GM19438 (cell line): ENCODE results near the gene MCF2L2.
"Not testable (repeated sequence)": the region's sequence is repeated elsewhere in the genome, so short reads cannot be mapped to it uniquely, and the experiment has no call there.

ENCODE experiments used
- ATAC-seq: cut with Tn5 transposase; IDR thresholded peaks from one replicate; pipeline ENCODE4 v1.9.1; 2021; ENCODE audit warnings: low read depth; ENCODE audit not compliant: unreplicated experiment

MCF2L2 gene

DNA sequence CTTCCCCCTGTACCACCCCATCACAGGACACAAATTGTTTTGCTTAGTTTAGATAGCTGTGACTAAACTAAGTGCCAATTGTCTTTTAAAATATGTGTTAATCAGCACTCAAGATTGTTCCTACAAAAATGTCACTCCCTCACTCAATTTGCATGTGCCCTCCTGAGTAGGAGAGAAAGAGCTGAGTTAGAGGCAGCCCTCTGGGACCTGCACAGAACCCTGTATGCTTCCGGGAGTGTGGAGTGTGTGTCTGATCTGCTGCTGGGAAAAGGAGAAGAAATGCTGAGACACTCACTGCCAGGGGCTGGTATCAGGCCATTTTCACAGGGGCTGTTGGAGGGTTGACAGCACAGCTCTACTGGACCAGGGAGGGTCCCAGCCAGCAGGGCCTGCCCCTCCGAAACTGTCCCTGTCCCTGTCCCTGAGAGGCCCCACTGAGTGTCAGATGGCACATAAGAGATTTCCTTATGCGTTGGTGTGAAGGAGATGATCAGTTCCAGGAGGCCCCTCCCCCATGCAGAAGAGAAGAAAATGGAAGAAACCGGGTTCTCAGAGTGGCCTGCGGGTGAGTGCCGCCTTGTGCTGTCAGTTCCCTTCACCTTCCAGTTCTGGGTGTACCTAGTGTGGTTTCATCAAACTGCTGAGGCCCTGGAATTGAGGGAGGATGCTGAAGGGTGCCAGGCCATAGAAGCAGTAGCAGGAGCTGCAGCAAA is 179.3 kb downstream of the MCF2L2 start:
- ATAC-seq: no peak

- no peak for ATAC-seq
Observed at GRCh38 chr3:183247011-183247589, 181.3 kb downstream of the MCF2L2 start.

GRCh38 chr3:183244981-183245476 is 183.4 kb downstream of the MCF2L2 start:
- ATAC-seq: no peak

GRCh38 chr3:183244219-183244618 is 184.2 kb downstream of the MCF2L2 start:
- ATAC-seq: no peak

DNA sequence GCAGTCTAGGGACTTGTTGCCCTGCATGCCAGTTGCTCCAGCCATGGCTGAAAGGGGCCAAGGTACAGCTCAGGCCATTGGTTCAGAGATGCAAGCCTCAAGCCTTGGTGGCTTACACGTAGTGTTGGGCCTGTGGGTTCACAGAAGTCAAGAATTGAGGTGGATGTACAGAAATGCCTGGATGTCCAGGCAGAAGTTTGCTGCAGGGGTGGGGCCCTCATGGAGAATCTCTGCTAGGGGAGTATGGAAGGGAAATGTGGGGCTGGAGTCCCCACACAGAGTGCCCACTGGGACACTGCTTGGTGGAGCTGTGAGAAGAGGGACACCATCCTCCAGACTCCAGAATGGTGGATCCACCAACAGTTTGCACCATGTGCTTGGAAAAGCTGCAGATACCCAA is 186.0 kb downstream of the MCF2L2 start:
- ATAC-seq: no peak

DNA sequence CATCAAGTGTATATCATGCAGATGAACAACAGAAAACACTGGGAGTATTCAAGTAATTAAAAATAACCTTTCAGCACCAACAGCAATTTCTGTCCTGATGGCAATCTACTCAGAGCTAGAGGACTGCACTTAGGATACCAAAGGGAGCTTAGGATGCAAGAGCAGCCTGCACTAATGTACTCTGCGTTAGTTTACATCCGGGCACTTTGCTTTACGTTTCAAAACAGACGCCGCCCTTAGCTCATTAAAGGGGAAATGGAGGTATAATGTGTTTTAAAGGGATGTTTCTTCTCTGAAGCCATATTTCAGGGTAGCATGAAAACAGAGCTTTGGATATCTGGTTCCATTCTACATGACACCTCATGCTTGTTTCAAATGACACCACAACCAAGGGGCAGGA is 189.4 kb downstream of the MCF2L2 start:
- ATAC-seq: no peak

DNA sequence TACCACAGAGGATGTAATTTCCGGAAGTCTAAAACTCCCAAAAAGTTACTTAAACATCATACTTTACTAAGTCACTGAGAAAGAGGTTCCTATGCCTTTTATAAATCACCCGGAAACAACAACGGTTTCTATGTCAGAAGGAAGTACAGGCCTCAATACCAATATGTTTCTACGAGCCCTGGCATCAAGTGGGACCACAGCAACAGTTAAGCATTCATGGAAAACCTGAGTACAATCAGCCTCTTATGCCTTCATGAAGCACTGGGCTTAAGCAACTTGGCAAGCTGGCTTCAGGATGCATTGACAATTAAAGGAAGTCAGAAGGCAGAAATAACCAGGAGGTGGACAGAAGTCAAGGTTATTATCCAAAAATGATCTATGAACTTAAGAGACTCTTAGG is 194.5 kb downstream of the MCF2L2 start:
- no peak for ATAC-seq

GRCh38 chr3:183230826-183231225 is 197.6 kb downstream of the MCF2L2 start:
- ATAC-seq: no peak

DNA sequence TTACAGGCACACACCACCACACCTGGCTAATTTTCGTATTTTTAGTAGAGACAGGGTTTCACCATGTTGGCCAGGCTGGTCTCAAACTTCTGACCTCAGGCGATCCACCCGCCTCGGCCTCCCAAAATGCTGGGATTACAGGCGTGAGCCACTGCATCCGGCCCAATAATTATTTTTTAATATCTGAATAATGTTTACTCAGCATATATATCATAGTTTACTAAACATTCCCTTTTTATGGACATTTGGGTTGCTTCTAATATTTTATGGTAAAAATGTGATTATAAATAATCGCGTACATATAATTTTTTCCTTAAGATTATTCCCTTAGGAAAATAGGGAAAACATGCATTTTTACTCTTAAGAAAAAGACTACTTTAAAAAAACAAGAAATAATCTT is 198.2 kb downstream of the MCF2L2 start:
- not testable (repeated sequence) for ATAC-seq

DNA sequence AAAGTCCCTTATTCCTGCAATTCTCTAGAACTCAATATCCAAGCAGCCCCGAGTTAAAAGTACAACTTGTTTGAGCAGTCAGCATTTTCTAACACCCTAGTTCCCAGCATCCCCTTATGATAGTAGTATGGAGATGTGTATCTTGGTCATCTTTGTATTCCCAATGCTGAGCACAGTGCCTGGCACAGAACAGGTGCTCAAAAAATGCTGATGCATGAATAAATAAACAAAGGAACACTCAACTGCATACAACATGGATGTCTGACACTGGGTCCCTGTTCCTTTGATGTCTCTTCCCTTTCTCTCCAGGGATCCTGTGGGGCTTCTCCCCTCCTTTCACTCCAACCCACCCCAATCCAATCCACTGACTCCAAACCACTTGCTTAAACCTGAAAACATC is 199.2 kb downstream of the MCF2L2 start:
- ATAC-seq: no peak

DNA sequence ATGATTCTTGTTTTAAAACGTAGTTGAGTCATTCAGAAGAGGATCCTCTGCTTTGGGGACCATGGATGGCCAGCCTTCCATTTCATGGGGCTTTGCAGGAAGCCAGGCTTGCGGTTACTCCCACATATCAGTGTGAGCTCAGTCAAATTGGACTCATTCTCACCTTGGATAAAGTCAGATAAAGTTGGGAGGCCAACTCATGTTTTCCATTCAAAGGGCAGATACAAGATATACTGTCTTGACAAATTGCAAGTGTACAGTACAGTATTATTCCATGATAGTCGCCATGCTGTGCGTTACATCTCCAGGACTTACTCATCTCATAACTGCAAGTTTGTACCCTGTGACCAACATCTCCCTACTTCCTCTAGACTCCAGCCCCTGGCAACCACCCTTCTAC is 200.8 kb downstream of the MCF2L2 start:
- no peak for ATAC-seq

GRCh38 chr3:183226333-183226890 is 202.0 kb downstream of the MCF2L2 start:
- no peak for ATAC-seq

- no peak for ATAC-seq
Observed at GRCh38 chr3:183224180-183224970, 204.0 kb downstream of the MCF2L2 start.

GRCh38 chr3:183222631-183223235 is 205.7 kb downstream of the MCF2L2 start:
- ATAC-seq: no peak

GRCh38 chr3:183220828-183221227 is 207.6 kb downstream of the MCF2L2 start:
- ATAC-seq: no peak

DNA sequence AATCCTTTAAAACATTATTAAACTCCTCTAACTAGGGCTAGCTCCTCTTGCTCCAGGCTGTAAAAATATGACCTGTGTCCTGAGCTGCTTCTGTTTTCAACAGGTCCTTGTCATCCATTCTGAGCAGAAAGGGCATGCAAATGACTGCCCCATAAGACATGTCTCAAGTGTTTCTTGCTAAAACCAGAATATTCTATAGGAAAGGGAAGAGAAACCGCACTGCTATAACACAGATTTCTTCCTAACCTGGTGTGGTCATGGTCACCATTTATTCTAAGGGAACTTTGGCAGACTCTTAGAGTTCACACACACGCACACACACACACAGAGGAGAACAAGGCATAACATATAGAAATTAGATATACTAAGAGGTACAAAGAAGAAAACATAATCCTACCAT is 209.6 kb downstream of the MCF2L2 start:
- no peak for ATAC-seq

- ATAC-seq: no peak
Observed at GRCh38 chr3:183217548-183218332, 210.7 kb downstream of the MCF2L2 start.

DNA sequence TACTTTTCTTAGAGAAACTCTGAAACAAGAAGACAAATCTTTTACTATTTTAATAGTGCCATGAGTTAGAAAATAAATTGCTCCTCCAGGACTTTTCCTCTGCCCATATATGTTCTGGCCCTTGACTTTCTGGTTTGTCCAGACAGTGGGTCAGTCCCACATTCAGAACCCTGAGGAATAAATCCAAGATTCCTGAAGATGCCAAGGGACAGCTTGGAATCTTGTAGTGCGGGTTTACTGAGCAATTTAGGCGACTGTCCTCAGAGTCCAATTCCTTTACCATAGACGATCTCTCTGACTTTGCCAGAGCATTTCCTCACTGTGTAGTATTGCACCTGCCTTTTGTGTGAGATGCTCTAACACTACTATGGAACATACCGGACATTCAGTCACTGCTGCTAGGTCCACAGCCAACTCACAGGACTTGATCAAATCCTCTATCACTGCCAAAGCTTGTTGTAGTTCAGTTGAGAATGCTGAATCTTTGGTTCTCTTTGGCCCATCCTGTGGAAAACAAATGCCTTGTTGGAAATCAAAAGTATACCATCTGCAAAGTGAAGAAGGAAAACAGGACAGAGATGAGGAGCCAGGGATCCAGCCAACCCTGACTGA is 212.7 kb downstream of the MCF2L2 start:
- no peak for ATAC-seq

- no peak for ATAC-seq
Observed at GRCh38 chr3:183214277-183214612, 214.2 kb downstream of the MCF2L2 start.
